ENCODE measurements around the gene GRK5.

Gene GRK5

GRCh38 chr10:119415121-119415520 lies 207.8 kb downstream of the GRK5 start:
- in situ Hi-C loops (cut with MboI; ENCODE audit: low sequenced_read_pairs), result no loop called here

DNA sequence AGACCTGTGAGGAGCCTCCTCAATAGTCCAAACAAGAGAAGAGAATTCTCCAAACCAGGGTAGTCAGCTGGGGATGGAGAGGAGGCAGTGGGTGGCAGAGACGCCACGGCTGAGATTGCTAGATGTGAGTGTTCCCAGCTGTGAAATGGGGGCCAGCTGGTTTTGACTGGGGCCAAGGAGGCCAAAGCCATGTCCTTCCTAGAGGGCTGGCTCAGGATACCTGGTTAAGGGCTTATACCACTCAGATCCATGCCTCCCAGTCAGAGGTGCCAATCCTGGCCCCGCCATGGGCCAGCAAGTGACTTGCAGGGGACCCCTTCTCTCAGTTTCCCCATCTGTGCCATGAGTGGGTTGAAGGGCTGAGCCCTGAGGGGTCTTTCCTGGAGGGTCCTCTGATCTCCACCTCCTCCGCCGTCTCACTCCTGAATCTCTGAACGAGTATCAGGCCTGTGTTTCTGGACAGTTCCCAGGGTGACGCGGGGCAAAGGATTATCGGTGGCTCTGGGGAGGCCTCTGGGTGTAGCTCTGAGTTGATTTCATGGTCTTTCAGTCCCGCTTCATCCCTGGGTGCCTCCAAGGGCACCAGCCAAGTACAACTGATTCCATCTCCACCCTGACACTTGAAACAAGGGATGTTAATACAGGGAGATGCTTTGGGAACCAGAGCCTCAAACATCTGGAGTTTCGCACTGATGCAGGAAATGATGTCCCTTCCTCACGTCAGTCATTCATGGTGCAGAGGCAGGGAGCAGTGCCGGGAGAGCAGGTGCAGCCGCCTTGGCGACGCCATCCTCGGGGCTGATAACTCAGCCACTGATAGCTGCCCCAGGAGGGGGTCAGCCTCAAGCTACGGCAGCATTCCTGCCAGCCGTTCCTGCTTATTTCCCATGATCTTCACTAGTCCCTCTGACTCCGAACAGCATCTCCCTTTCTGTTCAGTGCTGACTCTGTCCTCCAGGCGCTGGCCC lies 208.4 kb downstream of the GRK5 start:
- in situ Hi-C loops (cut with MboI; ENCODE audit: low sequenced_read_pairs), result no loop called here

DNA sequence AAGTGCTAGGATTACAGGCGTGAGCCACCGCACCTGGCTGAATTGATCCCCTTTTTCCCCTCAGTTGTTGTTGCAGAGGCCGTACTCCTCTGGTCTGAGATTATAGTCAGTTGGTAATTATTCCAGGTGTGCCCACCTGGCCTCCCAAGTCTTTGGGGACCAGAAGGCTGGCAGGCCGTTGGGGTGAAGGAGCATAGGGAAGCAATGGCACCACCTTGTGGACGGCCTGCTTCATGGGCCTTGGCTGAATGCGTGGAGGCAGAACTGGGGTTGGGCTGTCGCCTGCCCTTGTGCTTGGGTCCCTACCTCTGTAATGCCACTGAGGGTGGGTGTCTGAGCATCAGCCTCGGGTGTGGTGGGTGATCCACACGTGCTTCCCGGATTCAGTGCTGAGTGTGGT lies 209.5 kb downstream of the GRK5 start:
- in situ Hi-C loops (cut with MboI; ENCODE audit: low sequenced_read_pairs), result no loop called here

- in situ Hi-C loops (cut with MboI; ENCODE audit: low sequenced_read_pairs), result no loop called here
Observed at GRCh38 chr10:119417852-119418251, 210.5 kb downstream of the GRK5 start.

GRCh38 chr10:119418362-119418761 lies 211.0 kb downstream of the GRK5 start:
- in situ Hi-C loops (cut with MboI; ENCODE audit: low sequenced_read_pairs), result no loop called here

- in situ Hi-C loops (cut with MboI; ENCODE audit: low sequenced_read_pairs), result no loop called here
Observed at GRCh38 chr10:119419931-119420330, 212.6 kb downstream of the GRK5 start.

- in situ Hi-C loops (cut with MboI; ENCODE audit: low sequenced_read_pairs), result no loop called here
Observed at GRCh38 chr10:119420950-119421875, 213.8 kb downstream of the GRK5 start.

GRCh38 chr10:119421891-119422681 lies 214.7 kb downstream of the GRK5 start:
- in situ Hi-C loops (cut with MboI; ENCODE audit: low sequenced_read_pairs), result no loop called here

- in situ Hi-C loops (cut with MboI; ENCODE audit: low sequenced_read_pairs), result no loop called here
Observed at GRCh38 chr10:119422682-119423509, 215.5 kb downstream of the GRK5 start.

DNA sequence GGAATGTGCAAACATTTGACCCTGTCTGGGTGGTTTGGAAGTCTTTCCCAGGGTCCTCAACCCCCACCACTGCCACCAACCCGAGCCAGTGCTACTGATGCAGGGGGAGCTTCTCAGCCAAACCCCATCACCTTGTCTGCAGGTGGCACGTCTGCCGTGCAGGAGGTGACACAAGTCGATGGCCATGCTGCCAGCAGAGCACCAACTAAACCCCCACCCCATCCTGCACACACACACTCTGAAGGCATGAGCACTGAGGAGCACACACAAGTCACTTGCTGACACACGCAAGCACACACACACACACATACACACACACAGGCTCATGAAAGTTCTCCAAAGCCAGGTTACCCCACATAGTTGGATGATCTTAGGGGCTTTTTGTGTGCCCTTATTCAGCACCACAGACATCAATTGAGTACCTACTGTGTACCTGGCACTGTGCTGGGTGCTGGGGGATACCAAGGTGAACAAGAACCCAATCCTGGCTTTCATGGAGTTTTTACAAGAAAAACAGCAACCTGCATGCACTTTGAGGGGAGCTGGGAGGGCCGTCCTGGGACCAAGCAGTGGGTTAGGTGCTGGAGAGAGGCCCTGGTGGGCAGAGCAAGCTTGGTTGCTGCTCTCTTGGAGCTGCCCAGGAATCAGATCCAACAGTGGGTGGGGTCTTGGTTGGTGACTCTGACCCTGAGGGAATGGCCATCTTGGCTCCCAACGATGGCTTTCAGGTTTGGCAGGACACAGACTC lies 216.3 kb downstream of the GRK5 start:
- in situ Hi-C loops (cut with MboI; ENCODE audit: low sequenced_read_pairs), result no loop called here

- in situ Hi-C loops (cut with MboI; ENCODE audit: low sequenced_read_pairs), result no loop called here
Observed at GRCh38 chr10:119424258-119424975, 217.0 kb downstream of the GRK5 start.

DNA sequence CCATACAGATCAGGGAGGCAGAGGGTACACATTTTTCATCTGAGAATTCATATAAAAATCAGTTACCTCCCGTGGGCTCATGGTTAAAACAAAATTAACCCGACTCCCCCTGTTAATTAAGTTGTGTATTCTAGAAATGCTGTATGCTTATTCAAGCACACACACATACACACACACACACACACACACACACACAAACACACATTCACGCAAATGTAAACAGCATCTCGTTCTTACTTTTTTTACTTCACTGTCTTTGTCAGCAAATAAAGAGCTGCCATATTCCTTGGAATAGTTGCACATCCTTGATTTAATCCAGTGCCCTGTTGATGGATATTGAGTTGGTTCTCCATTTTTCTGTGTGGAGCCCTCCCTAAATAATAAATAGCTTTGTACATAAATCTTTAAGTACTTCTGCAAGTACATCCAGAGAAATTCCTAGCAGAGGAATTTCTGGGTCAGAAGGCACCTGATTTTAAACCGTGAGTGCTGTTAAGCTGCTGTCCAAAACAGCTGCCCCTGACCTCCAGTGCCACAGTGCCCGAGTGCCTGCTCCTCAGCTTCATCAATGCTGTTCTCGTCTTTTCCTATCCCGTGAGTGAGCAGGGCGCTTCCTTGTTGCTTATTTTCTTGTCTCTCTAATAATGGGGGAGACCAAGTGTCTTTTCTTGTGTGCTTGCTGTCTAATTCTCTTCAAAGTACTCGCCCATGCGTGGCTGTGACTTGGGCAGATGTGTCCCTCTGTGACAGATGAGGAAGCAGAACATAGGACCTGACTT lies 217.9 kb downstream of the GRK5 start:
- in situ Hi-C loops (cut with MboI; ENCODE audit: low sequenced_read_pairs), result no loop called here

DNA sequence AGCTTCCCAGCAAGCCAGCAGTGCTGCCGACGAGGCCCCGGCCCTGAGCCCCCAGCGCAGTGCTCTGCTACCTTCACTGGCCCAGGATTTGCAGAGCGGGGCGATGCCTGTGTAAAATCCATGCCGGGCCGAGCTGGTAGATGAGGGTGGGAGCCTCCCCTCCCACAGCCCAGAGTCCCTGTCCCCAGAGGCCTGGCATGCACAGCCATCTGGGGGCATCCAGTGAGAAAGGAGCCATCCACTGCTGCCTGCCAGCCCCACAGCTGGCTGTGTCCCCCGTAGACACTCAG lies 218.5 kb downstream of the GRK5 start:
- in situ Hi-C loops (cut with MboI; ENCODE audit: low sequenced_read_pairs), result no loop called here

- in situ Hi-C loops (cut with MboI; ENCODE audit: low sequenced_read_pairs), result no loop called here
Observed at GRCh38 chr10:119426699-119427098, 219.3 kb downstream of the GRK5 start.

- in situ Hi-C loops (cut with MboI; ENCODE audit: low sequenced_read_pairs), result no loop called here
Observed at GRCh38 chr10:119427263-119427864, 220.0 kb downstream of the GRK5 start.

DNA sequence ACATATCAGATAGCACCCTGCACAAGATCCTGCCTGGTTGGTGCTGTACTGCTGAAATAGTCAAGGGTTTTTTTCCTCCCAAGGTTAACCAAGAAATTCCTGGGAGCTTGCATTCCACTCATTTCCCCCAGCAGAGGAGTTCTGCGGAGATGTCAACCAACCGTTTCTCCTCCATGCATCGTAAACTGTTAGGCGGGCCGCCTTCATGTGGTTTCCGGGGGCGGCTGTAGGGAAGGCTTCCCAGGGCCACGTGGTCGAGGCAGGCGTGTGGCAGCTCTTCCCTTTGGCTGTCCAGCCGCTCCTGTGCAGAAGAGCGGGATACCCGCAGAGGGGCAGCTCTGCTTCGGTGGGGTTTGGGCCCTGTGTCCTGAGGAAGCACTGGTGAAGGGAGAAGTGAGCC lies 221.4 kb downstream of the GRK5 start:
- in situ Hi-C loops (cut with MboI; ENCODE audit: low sequenced_read_pairs), result no loop called here

DNA sequence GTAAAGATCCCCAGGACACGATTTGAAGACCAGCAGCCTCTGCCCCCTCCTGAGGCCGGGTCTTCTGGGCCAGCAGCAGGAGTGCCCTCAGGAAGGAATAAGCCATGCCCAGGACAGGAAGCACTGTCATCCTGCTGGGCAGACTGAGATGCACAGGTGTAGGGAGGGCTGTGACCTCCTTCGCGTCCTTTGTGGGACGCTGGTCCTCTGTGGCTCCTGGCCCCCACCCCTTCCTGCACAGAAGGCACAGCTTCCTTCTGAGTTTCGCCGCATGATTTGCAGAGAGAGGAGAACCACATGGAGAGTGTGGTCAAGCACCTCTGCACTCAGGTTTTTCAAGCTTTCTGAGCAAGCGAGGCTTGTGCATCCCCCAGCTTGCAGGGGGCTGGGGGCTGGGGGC lies 222.4 kb downstream of the GRK5 start:
- in situ Hi-C loops (cut with MboI; ENCODE audit: low sequenced_read_pairs), result no loop called here

Data from hTERT RPE-1 (cell line).